HCT116 (cell line): ENCODE measurements around the gene BNIP1. TPM values are rescaled to one million over a fixed set of nuclear protein-coding genes. Genes with fewer than 3 reads are reported as not detected.

Experiments
- ATAC-seq: fragments of 200-7000 bp; cut with Tn5 transposase; 2 replicates; pipeline ENCODE4 v1.9.1; 2020; ENCODE audit warnings: mild to moderate bottlenecking, moderate library complexity
- BruUV-seq: library from RNA; stranded (reverse); fragments of 400-500 nt; replicated peaks from 2 replicates; lab custom pipeline; 2021; lab: Mats Ljungman, UMichigan
- CTCF ChIA-PET: fragments of 300-600 bp; sonication (Branson Sonifier 250); formaldehyde crosslinking; loops from one replicate; lab custom pipeline; 2021; ENCODE audit warnings: antibody characterized with exemption; lab: Charles Lee
- POLR2A ChIA-PET: fragments of 300-600, 350-600 bp; sonication (Branson Sonifier 250); formaldehyde crosslinking; loops from one replicate; lab custom pipeline; 2021; ENCODE audit warnings: antibody characterized with exemption; lab: Charles Lee
- RAD21 ChIA-PET, 2 experiments: fragments of 300-600 bp; sonication (Branson Sonifier 250); formaldehyde crosslinking; loops; one replicate each; lab custom pipeline; 2023; ENCODE audit warnings: low total read pairs in 2 of 2; ENCODE audit not compliant: uncharacterized antibody in 2 of 2, unreplicated experiment in 2 of 2, low non-redundant PET in 1 of 2; lab: Charles Lee
- DNase-seq: peaks from one replicate; pipeline ENCODE4 v3.0.0-alpha.2; 2010; ENCODE audit warnings: low read depth, low spot score
- H2AFZ ChIP-seq: fragments of 200-600 bp; shearing (Covaris generic), sonication (generic); 2 replicates; pipeline ENCODE4 v1.6.1; 2017; ENCODE audit warnings: low read depth, mixed run types, mixed read lengths, antibody characterized with exemption, low read length; ENCODE audit not compliant: poor library complexity, severe bottlenecking
- H3K27ac ChIP-seq: 2 replicates; pipeline ENCODE4 v1.5.1; 2012; ENCODE audit warnings: low read depth, low read length
- H3K27me3 ChIP-seq: fragments of 200-600 bp; sonication (generic); 2 replicates; pipeline ENCODE4 v1.6.1; 2016; ENCODE audit warnings: mixed run types, low read length, mixed read lengths; ENCODE audit not compliant: insufficient read depth
- H3K36me3 ChIP-seq, 2 experiments: fragments of 200-500 bp in 1 of 2; fragments of 200-600 bp in 1 of 2; sonication (Bioruptor generic) in 1 of 2; sonication (generic) in 1 of 2; 2 replicates each; pipeline versions ENCODE4 v1.5.1 to v1.6.1; 2014 to 2016; ENCODE audit warnings: low read length in 2 of 2, inconsistent platforms in 1 of 2, mixed read lengths in 1 of 2, mixed run types in 1 of 2; ENCODE audit not compliant: insufficient read depth in 2 of 2, control insufficient read depth in 1 of 2
- H3K4me1 ChIP-seq, 2 experiments: fragments of 200-600 bp in 1 of 2; sonication (generic) in 1 of 2; 2 replicates each; pipeline versions ENCODE4 v1.5.1 to v1.6.1; 2012 to 2017; ENCODE audit warnings: low read length in 2 of 2, inconsistent platforms in 1 of 2, mild to moderate bottlenecking in 1 of 2, mixed read lengths in 1 of 2, mixed run types in 1 of 2, moderate library complexity in 1 of 2; ENCODE audit not compliant: insufficient read depth in 2 of 2, control insufficient read depth in 1 of 2
- H3K4me2 ChIP-seq: fragments of 200-600 bp; sonication (generic); 2 replicates; pipeline ENCODE4 v1.6.1; 2017; ENCODE audit warnings: mixed run types, low read length, mixed read lengths
- H3K4me3 ChIP-seq, 2 experiments: fragments of 200-600 bp in 1 of 2; sonication (generic) in 1 of 2; replicated peaks in 1 of 2; 2 replicates each; pipeline ENCODE4 v1.5.1; 2011 to 2016; ENCODE audit warnings: low read length in 2 of 2, control low read depth in 1 of 2, low read depth in 1 of 2, mild to moderate bottlenecking in 1 of 2, mixed read lengths in 1 of 2, mixed run types in 1 of 2
- H3K79me2 ChIP-seq: fragments of 200-600 bp; sonication (generic); 2 replicates; pipeline ENCODE4 v1.6.1; 2017; ENCODE audit warnings: mild to moderate bottlenecking, mixed run types, low read length, moderate library complexity, mixed read lengths; ENCODE audit not compliant: insufficient read depth
- H3K9ac ChIP-seq: fragments of 200-600 bp; sonication (generic); 2 replicates; pipeline ENCODE4 v1.6.1; 2016; ENCODE audit warnings: low read length, mixed read lengths
- H3K9me2 ChIP-seq: fragments of 200-600 bp; sonication (generic), shearing (Covaris generic); 2 replicates; pipeline ENCODE4 v1.6.1; 2017; ENCODE audit warnings: mixed run types, mild to moderate bottlenecking, moderate library complexity; ENCODE audit not compliant: insufficient read depth
- H3K9me3 ChIP-seq, 2 experiments: fragments of 200-500 bp in 1 of 2; fragments of 200-600 bp in 1 of 2; sonication (Bioruptor generic) in 1 of 2; sonication (generic) in 1 of 2; 2 replicates each; pipeline ENCODE4 v1.6.1; 2014 to 2017; ENCODE audit warnings: low read length in 2 of 2, mixed read lengths in 2 of 2, inconsistent platforms in 1 of 2, low read depth in 1 of 2, mild to moderate bottlenecking in 1 of 2, mixed run types in 1 of 2, moderate library complexity in 1 of 2; ENCODE audit not compliant: control insufficient read depth in 1 of 2, insufficient read depth in 1 of 2
- H4K20me1 ChIP-seq: fragments of 200-600 bp; sonication (generic), shearing (Covaris generic); 2 replicates; pipeline ENCODE4 v1.6.1; 2017; ENCODE audit warnings: mixed run types, mild to moderate bottlenecking, moderate library complexity; ENCODE audit not compliant: insufficient read depth
- CBX3 ChIP-seq: IDR thresholded peaks from 2 replicates; pipeline ENCODE4 v1.6.1; 2012; ENCODE audit warnings: low read depth
- JUND ChIP-seq: IDR thresholded peaks from 2 replicates; pipeline ENCODE4 v1.6.1; 2012
- SP1 ChIP-seq: IDR thresholded peaks from 2 replicates; pipeline ENCODE4 v1.6.1; 2012; ENCODE audit warnings: low read depth
- ZNF274 ChIP-seq: fragments of 200-500 bp; sonication (Bioruptor generic); IDR thresholded peaks from 2 replicates; pipeline ENCODE4 v1.6.1; 2014; ENCODE audit warnings: mild to moderate bottlenecking, low read depth, low read length, inconsistent platforms
- intact Hi-C: fragments of 100-400 bp; cut with micrococcal nuclease; formaldehyde crosslinking; loops from 2 replicates; pipeline ENCODE4 v1.10.0; 2022
- total RNA-seq: library from RNA; stranded (reverse); gene quantifications from one replicate; pipeline ENCODE4 v1.2.1, GENCODE V29; 2021; ENCODE audit not compliant: unreplicated experiment

BNIP1 gene
- total RNA-seq, 1 experiment from 2014 or later: 18.6 TPM

DNA sequence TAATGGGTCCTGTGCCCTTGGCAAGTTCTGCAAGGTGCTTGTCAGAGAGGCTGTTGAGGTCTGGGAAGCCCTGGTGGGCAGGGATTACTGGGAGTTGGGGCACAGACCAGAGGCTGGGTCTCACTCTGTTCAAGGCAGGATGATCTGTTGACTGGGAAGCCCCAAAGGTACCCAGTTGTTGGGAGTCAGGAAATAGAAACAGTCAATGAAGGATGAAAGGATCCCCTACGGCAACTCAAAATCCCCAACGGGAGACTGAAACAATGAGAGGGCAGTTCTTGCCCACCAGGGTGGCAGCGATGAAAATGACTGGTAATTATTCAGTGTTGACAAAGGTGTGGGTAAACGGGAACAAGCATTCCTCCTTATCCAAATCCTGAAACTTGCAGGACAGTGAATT lies 31.2 kb downstream of the BNIP1 start:
- ATAC-seq: no peak
- no peaks in the 10 kb centered on the region for H3K79me2 ChIP-seq
- H2AFZ ChIP-seq: no peak overlapping the region
- no TSS peak for BruUV-seq
- CTCF ChIA-PET: no interaction called here
- DNase-seq: no peak
- POLR2A ChIA-PET: no interaction called here
- TF ChIP-seq JUND: no peak
- TF ChIP-seq, all 23 proteins: peak for 0
- Histone ChIP-seq H3K4me2 (no peak overlapping the region), H3K27ac (no peak overlapping the region), H3K9me3 (no peaks in the 10 kb centered on the region), H3K36me3 (no peaks in the 10 kb centered on the region), H3K4me1 (peaks cover 0 to 6% of the 10 kb centered on the region in 2 experiments; a peak in 1 of 4 replicates), H3K27me3 (no peaks in the 10 kb centered on the region), H4K20me1 (no peaks in the 10 kb centered on the region), H3K4me3 (no peak overlapping the region), H3K9me2 (no peaks in the 10 kb centered on the region), H3K9ac (no peak overlapping the region)
- RAD21 ChIA-PET: no interaction called here
- intact Hi-C loops: no loop called here

DNA sequence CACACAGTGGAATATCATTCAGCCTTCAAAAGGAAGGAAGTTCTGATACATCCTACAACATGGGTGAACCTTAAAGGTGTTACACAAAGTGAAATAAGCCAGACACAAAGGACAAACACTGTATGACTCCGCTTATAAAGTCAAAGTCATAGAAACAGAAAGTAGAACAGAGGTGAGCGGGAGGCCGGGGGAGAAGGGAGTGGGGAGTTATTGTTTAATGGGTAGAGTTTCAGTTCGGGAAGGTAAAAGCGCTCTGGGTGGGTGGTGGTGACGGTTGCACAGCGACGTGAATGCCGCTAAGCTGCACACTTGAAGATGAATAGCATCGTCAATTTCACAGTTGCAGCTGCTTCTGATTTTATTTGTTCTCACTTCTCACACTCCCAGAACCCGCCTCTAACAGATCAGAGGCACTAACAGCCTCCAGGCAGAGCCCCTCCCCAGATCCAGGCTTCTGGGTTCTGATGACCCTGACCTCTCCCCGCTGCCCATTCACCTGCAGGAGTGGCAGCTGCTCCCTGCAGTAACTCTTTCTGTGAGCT lies 34.1 kb downstream of the BNIP1 start:
- no peaks in the 10 kb centered on the region for H3K27me3 ChIP-seq
- H3K27ac ChIP-seq: no peak overlapping the region
- no peak overlapping the region for H2AFZ ChIP-seq
- POLR2A ChIA-PET: no interaction called here
- no peak overlapping the region for H3K4me3 ChIP-seq
- no peaks in the 10 kb centered on the region for H3K9me3 ChIP-seq
- no peak for DNase-seq
- no peak for TF ChIP-seq ZNF274
- no peaks in the 10 kb centered on the region for H3K9me2 ChIP-seq
- no peaks in the 10 kb centered on the region for H3K36me3 ChIP-seq
- no peaks in the 10 kb centered on the region for H4K20me1 ChIP-seq
- RAD21 ChIA-PET: no interaction called here
- H3K79me2 ChIP-seq: no peaks in the 10 kb centered on the region
- no TSS peak for BruUV-seq
- CTCF ChIA-PET: no interaction called here
- intact Hi-C loops: no loop called here
- peaks cover 0 to 7% of the 10 kb centered on the region in 2 experiments; a peak in 1 of 4 replicates for H3K4me1 ChIP-seq
- no peak overlapping the region for H3K4me2 ChIP-seq
- H3K9ac ChIP-seq: no peak overlapping the region
- no peak for ATAC-seq

DNA sequence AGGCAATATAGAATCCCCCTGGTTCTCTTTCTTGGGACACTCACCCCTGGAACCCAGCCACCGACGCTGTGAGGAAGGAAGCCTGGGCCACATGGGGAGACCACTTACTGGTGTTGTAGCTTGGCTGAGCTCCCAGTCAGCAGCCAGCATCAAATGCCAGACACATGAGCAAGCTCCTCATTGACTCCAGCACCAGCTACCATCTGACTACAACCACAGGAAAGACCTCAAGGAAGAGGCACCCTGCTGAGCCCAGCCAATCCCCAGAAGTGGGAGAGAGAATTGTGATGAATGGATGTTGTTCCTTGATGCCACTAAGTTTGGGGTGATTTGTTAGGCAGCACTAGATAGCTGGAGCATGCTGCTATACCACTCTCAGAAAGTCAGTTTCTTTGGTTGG lies 36.0 kb downstream of the BNIP1 start:
- Histone ChIP-seq H3K36me3 (no peaks in the 10 kb centered on the region), H2AFZ (no peak overlapping the region), H3K27me3 (no peaks in the 10 kb centered on the region), H3K4me3 (no peak overlapping the region), H3K4me1 (peaks cover 0 to 7% of the 10 kb centered on the region in 2 experiments; a peak in 1 of 4 replicates), H3K4me2 (no peak overlapping the region), H4K20me1 (no peaks in the 10 kb centered on the region), H3K9ac (no peak overlapping the region), H3K9me3 (no peaks in the 10 kb centered on the region), H3K27ac (no peak overlapping the region), H3K79me2 (no peaks in the 10 kb centered on the region), H3K9me2 (no peaks in the 10 kb centered on the region)
- RAD21 ChIA-PET: no interaction called here
- intact Hi-C loops: no loop called here
- no TSS peak for BruUV-seq
- no peak for TF ChIP-seq SP1
- TF ChIP-seq CBX3: peak; percentile 17; the same call in 1 of the 2 replicates
- ATAC-seq: peak; percentile 52
- no peak for DNase-seq
- CTCF ChIA-PET: no interaction called here
- POLR2A ChIA-PET: no interaction called here
